HG02571 (cell line): Measurements from ENCODE around the gene TRAF5.
"Not testable (repeated sequence)": the region's sequence is repeated elsewhere in the genome, so short reads cannot be mapped to it uniquely, and the experiment has no call there.

Experiments
- ATAC-seq: cut with Tn5 transposase; IDR thresholded peaks from one replicate; pipeline ENCODE4 v1.9.1; 2021; ENCODE audit warnings: mild to moderate bottlenecking, moderate library complexity; ENCODE audit not compliant: unreplicated experiment

Gene TRAF5, protein sequence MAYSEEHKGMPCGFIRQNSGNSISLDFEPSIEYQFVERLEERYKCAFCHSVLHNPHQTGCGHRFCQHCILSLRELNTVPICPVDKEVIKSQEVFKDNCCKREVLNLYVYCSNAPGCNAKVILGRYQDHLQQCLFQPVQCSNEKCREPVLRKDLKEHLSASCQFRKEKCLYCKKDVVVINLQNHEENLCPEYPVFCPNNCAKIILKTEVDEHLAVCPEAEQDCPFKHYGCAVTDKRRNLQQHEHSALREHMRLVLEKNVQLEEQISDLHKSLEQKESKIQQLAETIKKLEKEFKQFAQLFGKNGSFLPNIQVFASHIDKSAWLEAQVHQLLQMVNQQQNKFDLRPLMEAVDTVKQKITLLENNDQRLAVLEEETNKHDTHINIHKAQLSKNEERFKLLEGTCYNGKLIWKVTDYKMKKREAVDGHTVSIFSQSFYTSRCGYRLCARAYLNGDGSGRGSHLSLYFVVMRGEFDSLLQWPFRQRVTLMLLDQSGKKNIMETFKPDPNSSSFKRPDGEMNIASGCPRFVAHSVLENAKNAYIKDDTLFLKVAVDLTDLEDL

DNA sequence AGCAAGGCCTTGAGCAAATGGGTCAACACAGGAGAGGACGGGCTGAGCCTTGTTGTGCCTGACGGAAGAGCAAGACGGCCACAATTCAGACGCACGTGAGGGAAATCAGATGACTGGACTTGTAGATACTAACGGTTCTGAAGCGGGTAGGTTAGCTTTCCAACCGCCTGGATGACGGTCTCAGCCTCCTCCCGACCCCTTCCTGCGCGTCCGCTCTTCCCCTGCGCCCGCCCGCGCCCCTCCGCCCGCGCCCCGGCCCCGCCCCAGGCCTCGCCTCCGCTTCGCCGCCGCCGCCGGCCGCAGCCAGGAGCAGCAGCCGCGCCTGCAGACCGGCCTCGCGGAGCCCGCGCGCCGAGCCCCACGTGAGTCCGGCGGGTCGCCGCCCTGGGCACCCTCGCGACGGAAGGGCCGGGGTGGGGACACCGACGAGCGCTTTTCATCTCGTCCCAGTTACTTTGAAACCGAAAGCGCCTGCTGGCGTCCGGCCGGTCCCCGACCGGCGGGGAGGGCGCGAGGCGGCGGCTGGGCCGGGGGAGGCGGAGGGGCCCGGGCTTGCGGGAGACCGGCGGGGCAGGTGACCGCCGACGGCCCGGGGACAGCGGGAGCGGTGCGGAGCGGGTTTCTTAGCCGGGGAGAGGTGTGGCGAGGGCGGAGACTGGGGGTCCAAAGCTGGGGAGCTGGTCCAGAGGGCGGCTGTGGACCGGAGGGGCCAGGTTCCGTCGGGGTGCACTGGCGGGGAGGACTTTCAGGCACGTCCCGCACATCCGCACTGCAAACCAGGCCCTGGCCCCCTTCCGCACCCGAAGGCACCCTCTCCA is at the start of gene TRAF5:
Gene TRAF5, plus strand, starts transcription at position 306 of the 818 bp plus-strand sequence. CDS start 26,407 bp downstream, outside the sequence.
- peak; percentile 36 for ATAC-seq

- no peak for ATAC-seq
Observed at GRCh38 chr1:211279340-211279739, 47.3 kb upstream of the TRAF5 start.

DNA sequence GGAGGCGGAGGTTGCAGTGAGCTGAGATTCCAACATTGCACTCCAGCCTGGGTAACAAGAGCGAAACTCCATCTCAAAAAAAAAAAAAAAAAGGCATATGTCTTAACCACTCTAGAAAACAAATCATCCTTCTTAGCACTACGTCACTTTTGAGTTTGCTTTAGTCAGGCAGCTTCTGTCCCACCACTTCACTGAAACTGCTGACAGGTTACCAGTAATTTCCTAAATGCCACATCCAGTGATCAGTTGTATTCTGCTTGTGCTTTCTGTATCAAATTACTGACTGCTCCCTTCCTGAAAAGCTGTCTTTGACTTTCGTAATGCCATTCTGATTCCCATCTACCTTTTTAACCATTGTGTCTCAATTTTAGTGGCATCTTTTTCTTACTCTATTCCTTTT is 45.7 kb upstream of the TRAF5 start:
- ATAC-seq, result no peak

DNA sequence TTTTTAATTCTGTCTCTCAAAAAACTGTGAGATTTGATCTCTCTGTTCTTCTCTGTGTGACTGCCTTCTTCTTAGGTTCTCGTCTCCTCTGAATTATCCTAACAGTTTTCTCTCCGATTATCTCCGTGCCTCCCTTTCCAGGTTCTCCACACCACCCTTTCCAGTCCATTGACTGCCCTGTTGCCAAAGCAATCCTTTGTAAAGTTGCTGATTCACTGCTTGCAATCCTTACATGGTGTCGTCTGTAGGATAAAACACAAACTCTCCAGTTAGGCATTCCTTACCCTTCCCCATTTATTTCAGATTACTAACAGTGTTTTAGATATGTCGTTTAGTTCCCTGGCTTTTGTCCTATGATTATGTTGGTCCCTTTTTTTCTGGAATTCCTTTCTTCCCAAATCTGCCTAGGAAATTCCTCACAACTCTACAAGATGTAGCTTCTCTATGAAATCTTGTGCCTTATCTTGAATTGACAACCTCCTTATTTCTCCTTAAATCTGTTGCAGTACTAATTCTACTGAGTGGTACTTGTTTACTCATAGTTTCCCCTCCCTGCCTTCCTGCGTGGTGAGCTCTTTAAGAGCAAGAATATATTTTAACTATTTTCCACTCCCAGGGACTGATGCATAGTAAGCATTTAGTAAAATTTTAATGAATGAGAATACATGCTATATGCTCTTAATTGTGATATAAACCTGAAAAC is 45.2 kb upstream of the TRAF5 start:
- no peak for ATAC-seq

DNA sequence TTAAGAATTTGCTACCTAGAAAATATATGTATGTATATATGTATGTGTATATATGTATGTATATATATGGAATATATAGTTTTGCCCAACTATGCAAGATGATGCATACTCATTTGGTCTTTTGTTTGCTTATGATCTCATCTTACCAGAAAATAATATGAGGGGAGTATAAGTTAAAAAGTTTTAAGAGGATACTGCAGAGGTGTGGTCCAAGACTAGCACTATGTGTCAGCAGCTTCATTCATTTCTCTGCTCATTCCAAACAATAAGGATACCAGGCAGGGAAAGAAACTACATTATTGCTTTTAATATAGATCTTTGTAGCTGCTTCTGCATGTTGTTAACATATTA is 44.6 kb upstream of the TRAF5 start:
- ATAC-seq, result no peak

GRCh38 chr1:211285196-211285595 is 41.4 kb upstream of the TRAF5 start:
- ATAC-seq, result no peak

DNA sequence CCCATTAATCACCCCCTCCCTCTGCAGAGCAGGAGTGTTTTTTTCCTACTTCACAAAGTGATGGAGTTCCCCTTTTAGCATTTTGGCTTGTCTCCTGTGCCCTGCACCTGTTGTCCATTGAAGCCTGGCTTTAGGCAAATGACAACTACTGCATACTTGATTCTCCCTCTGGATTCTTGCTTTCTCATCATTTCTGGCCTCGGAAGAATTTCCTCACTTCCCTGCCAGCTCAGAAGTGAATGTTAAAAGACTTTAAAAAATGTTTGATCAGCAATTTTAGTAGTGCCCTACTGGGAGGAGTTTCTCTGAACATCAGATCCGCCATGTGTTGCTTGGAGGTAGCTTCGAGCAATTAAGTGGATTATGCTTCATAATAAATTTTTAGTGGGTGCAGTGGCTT is 39.4 kb upstream of the TRAF5 start:
- ATAC-seq, result no peak

DNA sequence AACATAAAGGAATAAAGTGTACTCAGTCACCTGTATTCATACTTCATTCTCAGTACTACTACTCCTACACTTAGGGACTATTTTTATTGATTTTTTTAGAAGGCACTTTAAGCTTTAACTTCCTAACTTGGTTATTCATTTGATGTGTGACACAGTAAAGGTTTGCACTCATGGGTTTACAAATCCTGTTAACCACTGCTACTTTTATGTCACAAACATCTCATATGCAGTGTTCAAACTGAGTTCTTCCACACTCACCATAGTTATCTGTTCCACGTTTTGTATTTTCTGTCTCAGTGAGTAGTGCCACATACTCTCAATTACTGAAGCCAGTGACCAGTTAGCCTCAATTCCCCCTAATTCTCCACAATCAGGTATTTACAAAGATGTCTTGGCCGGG is 34.2 kb upstream of the TRAF5 start:
- ATAC-seq, result no peak

GRCh38 chr1:211296396-211296795 is 30.2 kb upstream of the TRAF5 start:
- ATAC-seq, result no peak

- peak; percentile 98 for ATAC-seq
Observed at GRCh38 chr1:211305044-211305443, 21.6 kb upstream of the TRAF5 start.

DNA sequence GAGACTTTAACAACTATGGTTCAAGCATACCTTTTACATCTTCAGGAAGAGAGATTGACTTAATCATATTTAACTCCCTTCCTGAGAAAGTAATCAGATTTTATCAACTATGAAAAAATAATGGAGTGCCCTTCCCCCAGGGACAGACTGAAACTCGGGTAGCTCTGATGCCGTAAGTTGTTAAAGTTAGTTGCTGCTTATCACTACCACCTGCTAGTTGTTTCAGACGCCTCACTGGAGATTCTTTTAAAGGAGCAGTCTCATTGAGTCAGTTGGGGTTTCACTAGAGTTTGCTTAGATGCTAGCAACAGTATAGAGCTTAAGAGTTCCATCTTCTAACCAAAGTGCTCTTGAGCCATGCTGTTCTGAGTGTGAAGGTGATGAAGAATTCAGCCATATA is 17.0 kb upstream of the TRAF5 start:
- ATAC-seq, result no peak

- ATAC-seq, result no peak
Observed at GRCh38 chr1:211313392-211313791, 13.2 kb upstream of the TRAF5 start.

- ATAC-seq, result no peak
Observed at GRCh38 chr1:211318576-211319280, 7.9 kb upstream of the TRAF5 start.

- ATAC-seq, result no peak
Observed at GRCh38 chr1:211319892-211320291, 6.7 kb upstream of the TRAF5 start.

- no peak for ATAC-seq
Observed at GRCh38 chr1:211320980-211321379, 5.7 kb upstream of the TRAF5 start.

- not testable (repeated sequence) for ATAC-seq
Observed at GRCh38 chr1:211321646-211322045, 5.0 kb upstream of the TRAF5 start.

DNA sequence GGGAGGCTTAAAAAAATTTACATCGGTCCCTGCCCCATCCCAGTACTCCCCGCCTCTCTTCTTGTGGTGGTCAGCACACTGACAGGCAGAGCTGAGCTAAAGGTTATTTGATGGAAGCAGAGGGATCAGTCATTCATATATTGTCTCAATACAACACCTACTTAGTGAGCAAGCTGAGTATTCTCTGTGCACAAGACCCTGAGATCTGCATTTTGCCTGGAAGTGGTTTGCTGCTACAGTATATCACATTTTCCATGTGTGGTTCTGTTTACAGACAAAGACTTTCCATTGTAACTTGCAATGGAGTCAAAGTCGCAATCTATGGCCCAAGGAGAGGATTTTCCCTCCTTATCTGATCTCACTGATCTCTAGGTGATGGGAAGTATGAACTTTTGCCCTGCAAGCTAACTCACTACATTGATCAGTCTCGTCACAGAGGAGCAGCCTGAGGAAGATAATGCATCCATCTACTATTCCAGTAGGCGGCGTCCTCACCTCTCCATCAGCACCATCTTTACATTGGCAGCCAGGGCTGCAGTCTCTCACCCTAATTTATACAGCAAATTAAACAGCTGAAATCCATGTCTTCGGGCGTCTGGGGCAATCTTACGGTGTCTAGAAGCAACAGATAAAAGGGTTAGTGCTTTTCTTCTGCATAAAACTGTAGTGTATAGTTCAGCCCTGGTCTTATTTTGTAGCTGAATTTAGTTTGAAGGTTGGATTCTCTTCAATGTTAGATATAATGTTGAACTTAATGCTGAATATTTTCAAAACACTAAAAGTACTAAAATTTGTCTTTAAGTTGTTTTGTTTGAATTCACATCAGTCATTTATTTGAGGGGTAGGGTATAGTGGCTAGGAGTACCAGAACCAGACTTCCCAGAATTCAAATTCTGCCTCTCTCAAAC is 3.2 kb upstream of the TRAF5 start:
- no peak for ATAC-seq

- no peak for ATAC-seq
Observed at GRCh38 chr1:211324992-211325775, 1.4 kb upstream of the TRAF5 start.

GRCh38 chr1:211326140-211326527 is 499 bp upstream of the TRAF5 start:
- no peak for ATAC-seq
